GM18951 (cell line): Measurements from ENCODE around the gene KCNQ2.

ENCODE experiments used
- POLR2A ChIP-seq: IDR thresholded peaks from 4 replicates; pipeline ENCODE4 v1.6.1; 2011; ENCODE audit warnings: mild to moderate bottlenecking; ENCODE audit not compliant: insufficient read length, insufficient read depth; ENCODE audit errors: extremely low read depth
- in situ Hi-C: fragments of 300-500 bp; cut with MboI; formaldehyde crosslinking; loops from one replicate; pipeline ENCODE4 v1.12.0; 2022; ENCODE audit warnings: low sequenced_read_pairs, mixed read lengths, inconsistent platforms; ENCODE audit not compliant: unreplicated experiment

KCNQ2 gene

GRCh38 chr20:63454731-63455567 lies 17.5 kb downstream of the KCNQ2 start:
- TF ChIP-seq POLR2A: no peak
- in situ Hi-C loops: no loop called here

- in situ Hi-C loops: no loop called here
- TF ChIP-seq POLR2A: no peak
These were observed 19.5 kb downstream of the KCNQ2 start for GRCh38 chr20:63452821-63453523.

DNA sequence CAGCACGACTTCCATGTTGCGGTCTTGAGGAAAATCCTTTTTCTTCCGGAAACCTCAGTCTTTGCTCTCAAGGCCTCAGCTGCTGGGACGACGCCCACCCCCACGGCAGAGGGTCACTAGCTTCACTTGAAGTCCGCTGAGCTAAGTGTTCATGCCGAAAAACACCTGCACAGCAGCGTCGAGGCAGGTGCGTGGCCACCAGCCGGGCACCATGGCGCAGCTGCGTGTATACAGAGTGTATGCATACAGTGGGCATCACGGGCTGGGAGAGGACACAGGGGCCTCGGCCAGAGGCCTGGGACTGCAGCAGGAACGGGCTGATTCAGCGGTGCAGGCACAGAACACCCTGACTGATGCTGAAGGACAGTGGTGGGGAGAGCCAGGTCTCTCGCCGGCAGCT lies 20.1 kb downstream of the KCNQ2 start:
- in situ Hi-C loops: no loop called here
- TF ChIP-seq POLR2A: no peak

DNA sequence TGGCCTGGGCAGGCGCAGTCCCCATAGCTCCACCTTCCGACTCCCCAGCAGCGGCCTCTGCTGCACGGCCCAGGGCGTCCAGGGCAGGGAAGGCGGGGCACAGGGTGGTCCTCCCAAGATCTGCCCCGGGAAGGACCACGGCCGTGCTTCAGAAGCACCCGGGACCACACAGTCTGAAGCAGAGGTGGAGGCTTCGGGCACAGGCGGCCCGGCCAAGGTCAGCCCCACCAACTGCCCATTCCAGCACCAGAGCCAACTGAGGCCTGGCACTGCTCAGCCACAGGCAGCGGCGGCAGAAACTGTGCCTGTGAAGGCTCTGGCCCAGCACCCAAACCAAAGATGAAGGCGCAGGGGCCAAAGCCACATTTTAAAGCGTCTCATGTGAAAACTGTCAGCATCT lies 20.6 kb downstream of the KCNQ2 start:
- TF ChIP-seq POLR2A: no peak
- in situ Hi-C loops: no loop called here

GRCh38 chr20:63449796-63450730 lies 22.4 kb downstream of the KCNQ2 start:
- no peak for TF ChIP-seq POLR2A
- in situ Hi-C loops: no loop called here

DNA sequence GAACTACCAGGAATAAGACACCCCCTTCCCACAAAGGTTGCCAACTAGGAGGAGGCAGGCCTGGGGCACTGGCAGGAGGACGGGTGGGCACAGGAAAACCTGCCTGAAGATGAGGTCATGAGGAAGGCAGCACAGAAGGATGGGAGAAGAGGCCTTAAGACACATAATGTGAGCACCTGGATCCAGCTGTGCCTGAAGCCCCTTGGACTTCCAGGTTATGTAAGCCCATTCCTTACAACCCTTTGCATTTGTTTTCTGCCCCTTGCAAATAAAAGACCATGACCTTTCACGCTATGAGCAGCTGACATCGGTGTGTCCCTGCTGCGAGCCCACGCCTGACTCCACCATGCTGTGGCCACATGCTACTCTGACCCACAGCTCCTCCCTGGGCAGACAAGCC lies 23.4 kb downstream of the KCNQ2 start:
- in situ Hi-C loops: no loop called here
- TF ChIP-seq POLR2A: no peak

DNA sequence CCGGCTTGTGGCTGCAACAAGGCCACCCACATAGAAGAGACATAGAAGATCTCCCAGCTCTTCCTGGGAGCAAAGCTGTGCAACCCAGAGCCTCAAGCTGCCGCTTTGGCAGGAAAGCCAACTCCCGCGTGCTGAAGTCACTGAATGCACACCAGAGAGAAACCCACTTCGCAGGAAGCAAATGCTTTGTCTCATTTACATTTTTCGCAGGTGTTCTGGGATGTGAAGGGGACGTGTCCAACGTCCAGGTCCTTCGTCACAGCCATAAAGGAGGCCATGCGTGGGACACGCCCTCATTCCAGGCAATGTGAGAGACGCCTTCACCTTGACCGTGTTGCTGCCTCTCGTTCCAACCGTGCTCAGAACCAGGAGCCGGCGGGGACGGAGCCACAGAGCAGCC lies 24.4 kb downstream of the KCNQ2 start:
- TF ChIP-seq POLR2A: no peak
- in situ Hi-C loops: no loop called here

GRCh38 chr20:63447320-63447719 lies 25.1 kb downstream of the KCNQ2 start:
- in situ Hi-C loops: no loop called here
- TF ChIP-seq POLR2A: no peak

DNA sequence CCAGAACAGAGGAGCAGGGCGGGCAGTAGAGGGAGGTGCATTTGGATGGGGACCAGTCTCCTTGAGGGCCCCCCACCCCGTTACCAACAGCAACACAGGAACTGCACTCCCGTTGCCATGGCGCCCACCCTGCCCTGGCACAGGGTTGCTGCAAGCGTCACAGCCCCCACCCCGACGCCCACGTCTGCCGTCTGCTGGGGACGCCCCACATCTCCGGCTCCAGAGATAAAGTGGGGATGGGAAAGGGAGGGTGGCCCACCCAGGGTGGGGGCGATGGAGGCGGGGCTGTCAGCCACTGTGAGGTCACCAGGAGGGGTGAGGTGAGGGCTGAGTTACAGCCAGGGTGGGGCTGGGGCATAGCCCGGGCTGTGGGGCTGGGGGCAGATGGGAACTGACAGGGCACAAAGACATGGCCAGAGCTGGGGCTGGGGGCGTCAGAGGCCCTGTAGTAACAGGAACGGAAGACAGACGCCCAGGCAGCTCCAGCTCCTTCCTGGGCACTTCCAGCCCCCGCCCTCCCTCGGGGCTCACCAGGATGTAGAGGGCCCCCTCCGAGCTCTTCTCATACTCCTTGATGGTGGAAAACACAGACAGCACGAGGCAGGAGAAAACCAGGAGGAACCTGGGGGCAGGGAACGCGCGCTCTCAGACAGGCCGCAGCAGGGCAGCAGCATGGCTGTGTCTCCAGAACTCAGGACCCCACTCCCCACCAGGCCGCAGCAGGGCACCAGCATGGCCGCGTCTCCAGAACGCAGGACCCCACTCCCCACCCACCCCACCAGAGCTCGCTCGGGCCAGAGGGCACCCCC lies 26.0 kb downstream of the KCNQ2 start:
- no peak for TF ChIP-seq POLR2A
- in situ Hi-C loops: no loop called here

GRCh38 chr20:63445075-63445734 lies 27.2 kb downstream of the KCNQ2 start:
- in situ Hi-C loops: no loop called here
- TF ChIP-seq POLR2A: no peak

GRCh38 chr20:63444548-63444947 lies 27.9 kb downstream of the KCNQ2 start:
- TF ChIP-seq POLR2A: no peak
- in situ Hi-C loops: no loop called here
